Astrocyte (in vitro differentiated cells and primary cell): ENCODE results near the gene KRT71.

Source experiments
- EZH2 ChIP-seq: IDR thresholded peaks from 2 replicates; pipeline ENCODE4 v1.6.1; 2012; ENCODE audit warnings: mild to moderate bottlenecking, low read length, inconsistent platforms; ENCODE audit not compliant: insufficient read depth
- TF ChIP-seq, protein P1 (sequence below): IDR thresholded peaks from 2 replicates; pipeline ENCODE4 v1.5.1; 2011; ENCODE audit warnings: low read depth, mild to moderate bottlenecking, inconsistent platforms, low read length, moderate library complexity; ENCODE audit not compliant: insufficient read depth

DNA sequence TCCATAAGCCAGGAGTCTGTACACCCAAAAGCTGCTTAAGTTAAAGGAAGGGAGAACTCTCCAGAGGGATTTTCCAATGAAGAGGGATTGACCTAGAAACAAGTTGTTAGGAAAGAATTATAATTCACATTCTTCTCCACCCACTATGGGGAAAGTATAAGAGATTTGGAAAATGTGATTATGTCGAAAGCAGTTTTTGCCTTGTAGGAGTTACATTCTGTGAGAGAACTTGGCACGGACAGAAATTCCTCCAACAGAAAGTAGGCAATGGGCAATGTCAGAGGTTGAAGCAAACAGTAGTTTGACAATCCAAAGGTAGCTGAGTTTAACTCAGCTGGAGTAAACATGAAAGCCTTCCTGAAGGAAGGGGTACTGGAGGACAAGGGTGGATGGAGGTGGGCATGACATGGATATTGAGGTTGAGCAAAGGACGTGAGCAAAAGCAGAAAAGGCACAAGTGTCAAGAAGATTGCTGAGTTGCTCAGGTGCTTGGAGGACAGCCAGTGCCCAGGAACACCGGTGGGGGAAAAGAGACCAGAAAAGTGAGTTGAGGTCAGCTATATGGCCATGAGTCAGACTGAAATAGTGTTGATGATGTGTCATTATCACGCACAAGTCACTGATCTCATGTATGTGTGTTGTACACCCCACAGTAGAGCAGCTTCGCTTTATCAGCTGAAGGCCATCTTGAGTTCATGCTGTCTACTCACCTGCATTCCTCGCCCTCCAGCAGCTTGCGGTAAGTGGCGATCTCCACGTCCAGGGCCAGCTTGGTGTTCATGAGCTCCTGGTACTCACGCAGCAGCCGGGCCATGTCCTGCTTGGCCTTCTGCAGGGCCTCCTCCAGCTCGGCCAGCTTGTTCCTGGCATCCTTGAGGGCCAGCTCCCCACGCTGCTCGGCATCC is 36.8 kb downstream of the KRT71 start:
- TF ChIP-seq, protein P1, sequence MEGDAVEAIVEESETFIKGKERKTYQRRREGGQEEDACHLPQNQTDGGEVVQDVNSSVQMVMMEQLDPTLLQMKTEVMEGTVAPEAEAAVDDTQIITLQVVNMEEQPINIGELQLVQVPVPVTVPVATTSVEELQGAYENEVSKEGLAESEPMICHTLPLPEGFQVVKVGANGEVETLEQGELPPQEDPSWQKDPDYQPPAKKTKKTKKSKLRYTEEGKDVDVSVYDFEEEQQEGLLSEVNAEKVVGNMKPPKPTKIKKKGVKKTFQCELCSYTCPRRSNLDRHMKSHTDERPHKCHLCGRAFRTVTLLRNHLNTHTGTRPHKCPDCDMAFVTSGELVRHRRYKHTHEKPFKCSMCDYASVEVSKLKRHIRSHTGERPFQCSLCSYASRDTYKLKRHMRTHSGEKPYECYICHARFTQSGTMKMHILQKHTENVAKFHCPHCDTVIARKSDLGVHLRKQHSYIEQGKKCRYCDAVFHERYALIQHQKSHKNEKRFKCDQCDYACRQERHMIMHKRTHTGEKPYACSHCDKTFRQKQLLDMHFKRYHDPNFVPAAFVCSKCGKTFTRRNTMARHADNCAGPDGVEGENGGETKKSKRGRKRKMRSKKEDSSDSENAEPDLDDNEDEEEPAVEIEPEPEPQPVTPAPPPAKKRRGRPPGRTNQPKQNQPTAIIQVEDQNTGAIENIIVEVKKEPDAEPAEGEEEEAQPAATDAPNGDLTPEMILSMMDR: no peak
- no peak for TF ChIP-seq EZH2
